Tibial artery (tissue), 4 donors: ENCODE results near the gene SENP6.

Experiments
- DNase-seq, 2 donors: peaks; one replicate each; pipeline ENCODE4 v3.0.0-alpha.2; 2019
- H3K27ac ChIP-seq, 2 donors: fragments of 200-600 bp; sonication (generic) in 1 of 2; 1 replicate in 1 of 2; 2 replicates in 1 of 2; pipeline ENCODE4 v1.5.1; 2018 to 2019; ENCODE audit warnings: mild to moderate bottlenecking in 1 of 2
- H3K27me3 ChIP-seq, 2 donors: fragments of 200-600 bp; sonication (generic) in 1 of 2; one replicate each; pipeline versions ENCODE4 v1.5.1 to v1.6.0; 2016 to 2019
- H3K36me3 ChIP-seq, 3 donors: fragments of 200-600 bp; sonication (generic) in 2 of 3; one replicate each; pipeline ENCODE4 v1.5.1; 2016 to 2019; ENCODE audit warnings: mild to moderate bottlenecking in 2 of 3
- H3K4me1 ChIP-seq, 4 donors: fragments of 200-600 bp; sonication (generic) in 2 of 4; 1 replicate in 3 of 4; 2 replicates in 1 of 4; pipeline ENCODE4 v1.5.1; 2016 to 2019
- H3K4me3 ChIP-seq, 2 donors: fragments of 200-600 bp; sonication (generic) in 1 of 2; 1 replicate in 1 of 2; 2 replicates in 1 of 2; pipeline ENCODE4 v1.5.1; 2018 to 2019; ENCODE audit warnings: mild to moderate bottlenecking in 2 of 2
- H3K9me3 ChIP-seq, 3 donors: fragments of 200-600 bp; sonication (generic) in 1 of 3; one replicate each; pipeline ENCODE4 v1.5.1; 2016 to 2019
- intact Hi-C: fragments of 100-400 bp; cut with DNase I; formaldehyde crosslinking; loops from one replicate; pipeline ENCODE4 v1.15.0; 2023; ENCODE audit warnings: low total_unique reads
- TF ChIP-seq, protein P1 (sequence below), 2 experiments: fragments of 200-600 bp in 1 of 2; fragments of 450-650 bp in 1 of 2; IDR thresholded peaks; one replicate each; pipeline ENCODE4 v1.5.1; 2017 to 2019; ENCODE audit warnings: antibody characterized with exemption in 2 of 2, mild to moderate bottlenecking in 1 of 2, moderate library complexity in 1 of 2

Gene SENP6

DNA sequence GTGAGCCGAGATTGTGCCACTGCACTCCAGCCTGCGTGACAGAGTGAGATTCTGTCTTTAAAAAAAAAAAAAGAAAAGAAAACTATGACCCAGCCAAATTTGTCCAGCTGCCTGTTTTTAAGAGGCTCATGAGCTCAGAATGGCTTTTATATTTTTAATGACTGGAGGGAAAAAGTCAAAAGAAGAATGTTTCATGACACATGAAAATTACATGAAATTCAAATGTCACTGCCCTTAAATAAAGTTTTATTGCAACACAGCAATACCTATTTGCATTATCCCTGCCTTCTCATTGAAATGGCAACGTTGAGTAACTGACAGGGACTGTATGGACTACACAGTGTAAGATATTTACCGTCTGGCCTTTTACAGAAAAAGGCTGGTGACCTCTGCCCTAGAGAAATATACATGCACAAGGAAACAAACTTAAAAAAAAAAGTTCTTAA, 11.4 kb downstream of the SENP6 start:
- no peak for DNase-seq
- intact Hi-C loops = no loop called here
- Histone ChIP-seq H3K27ac (peak overlapping the region; percentile 57 to 74), H3K36me3 (no peaks in the 10 kb centered on the region), H3K27me3 (no peaks in the 10 kb centered on the region), H3K4me1 (peaks cover 0 to 96% (median 40%) of the 10 kb centered on the region in 4 donors), H3K4me3 (no peak overlapping the region), H3K9me3 (no peaks in the 10 kb centered on the region)
- TF ChIP-seq, protein P1, sequence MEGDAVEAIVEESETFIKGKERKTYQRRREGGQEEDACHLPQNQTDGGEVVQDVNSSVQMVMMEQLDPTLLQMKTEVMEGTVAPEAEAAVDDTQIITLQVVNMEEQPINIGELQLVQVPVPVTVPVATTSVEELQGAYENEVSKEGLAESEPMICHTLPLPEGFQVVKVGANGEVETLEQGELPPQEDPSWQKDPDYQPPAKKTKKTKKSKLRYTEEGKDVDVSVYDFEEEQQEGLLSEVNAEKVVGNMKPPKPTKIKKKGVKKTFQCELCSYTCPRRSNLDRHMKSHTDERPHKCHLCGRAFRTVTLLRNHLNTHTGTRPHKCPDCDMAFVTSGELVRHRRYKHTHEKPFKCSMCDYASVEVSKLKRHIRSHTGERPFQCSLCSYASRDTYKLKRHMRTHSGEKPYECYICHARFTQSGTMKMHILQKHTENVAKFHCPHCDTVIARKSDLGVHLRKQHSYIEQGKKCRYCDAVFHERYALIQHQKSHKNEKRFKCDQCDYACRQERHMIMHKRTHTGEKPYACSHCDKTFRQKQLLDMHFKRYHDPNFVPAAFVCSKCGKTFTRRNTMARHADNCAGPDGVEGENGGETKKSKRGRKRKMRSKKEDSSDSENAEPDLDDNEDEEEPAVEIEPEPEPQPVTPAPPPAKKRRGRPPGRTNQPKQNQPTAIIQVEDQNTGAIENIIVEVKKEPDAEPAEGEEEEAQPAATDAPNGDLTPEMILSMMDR (IDR thresholded peaks at IDR 0.05) = no peak

DNA sequence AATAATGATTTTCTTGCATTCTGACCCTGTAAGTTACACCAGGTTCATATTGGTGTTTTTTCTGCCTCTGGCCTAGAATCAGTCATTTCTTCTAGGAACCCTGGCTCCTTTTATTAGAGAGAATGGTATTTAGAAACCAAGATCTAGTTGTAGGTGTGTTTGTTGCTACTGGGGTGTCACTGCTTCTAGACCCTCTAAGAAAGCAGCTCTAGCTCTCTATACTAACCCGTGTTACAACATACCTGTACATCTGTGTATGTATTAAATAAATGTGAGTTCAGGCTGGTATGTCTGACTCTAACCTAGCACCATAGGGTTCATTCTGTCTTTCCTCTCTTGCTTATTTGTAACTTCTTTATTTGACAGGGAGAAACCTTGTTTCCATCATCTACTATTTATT, 16.8 kb downstream of the SENP6 start:
- H3K27me3 ChIP-seq = no peaks in the 10 kb centered on the region
- no peak overlapping the region for H3K4me3 ChIP-seq
- TF ChIP-seq, protein P1 (IDR thresholded peaks at IDR 0.05) = no peak
- H3K36me3 ChIP-seq = no peaks in the 10 kb centered on the region
- DNase-seq = no peak
- H3K27ac ChIP-seq = peak overlapping the region in 1 of 2 donors; percentile 63
- intact Hi-C loops = no loop called here
- H3K4me1 ChIP-seq = peaks cover 0 to 94% (median 20%) of the 10 kb centered on the region in 4 donors
- H3K9me3 ChIP-seq = no peaks in the 10 kb centered on the region

DNA sequence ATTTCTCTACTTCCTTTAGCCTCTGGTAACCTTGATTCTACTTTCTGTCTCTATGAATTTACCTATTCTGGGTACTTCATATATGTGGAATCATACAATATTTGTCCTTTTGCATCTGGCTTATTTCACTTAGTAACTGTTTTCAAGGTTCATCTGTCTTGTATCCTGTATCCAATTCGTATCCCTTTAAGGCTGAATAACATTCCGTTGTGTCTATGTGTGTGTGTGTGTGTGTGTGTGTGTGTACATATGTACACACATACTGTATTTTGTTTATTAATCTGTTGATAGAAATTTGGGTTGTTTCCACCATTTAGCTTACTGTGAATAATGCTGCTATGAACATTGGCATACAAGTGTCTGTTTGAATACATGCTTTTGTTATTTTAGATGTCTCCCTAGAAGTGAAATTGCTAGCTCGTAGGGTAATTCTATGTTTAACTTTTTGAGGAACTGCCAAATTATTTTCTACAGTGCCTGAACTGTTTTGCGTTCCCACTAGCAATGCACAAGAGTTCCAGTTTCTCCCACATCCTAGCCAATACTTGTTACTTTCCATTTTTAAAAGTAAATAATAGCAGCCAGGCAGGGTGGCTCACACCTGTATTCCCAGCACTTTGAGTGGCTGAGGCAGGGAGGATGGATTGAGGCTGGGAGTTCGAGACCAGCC, 17.7 kb downstream of the SENP6 start:
- no peak for DNase-seq
- H3K27ac ChIP-seq = peak overlapping the region; percentile 58 to 63
- H3K27me3 ChIP-seq = no peaks in the 10 kb centered on the region
- TF ChIP-seq, protein P1 (IDR thresholded peaks at IDR 0.05) = no peak
- H3K9me3 ChIP-seq = no peaks in the 10 kb centered on the region
- H3K4me3 ChIP-seq = no peak overlapping the region
- intact Hi-C loops = no loop called here
- H3K4me1 ChIP-seq = peaks cover 0 to 94% (median 18%) of the 10 kb centered on the region in 4 donors
- no peaks in the 10 kb centered on the region for H3K36me3 ChIP-seq

DNA sequence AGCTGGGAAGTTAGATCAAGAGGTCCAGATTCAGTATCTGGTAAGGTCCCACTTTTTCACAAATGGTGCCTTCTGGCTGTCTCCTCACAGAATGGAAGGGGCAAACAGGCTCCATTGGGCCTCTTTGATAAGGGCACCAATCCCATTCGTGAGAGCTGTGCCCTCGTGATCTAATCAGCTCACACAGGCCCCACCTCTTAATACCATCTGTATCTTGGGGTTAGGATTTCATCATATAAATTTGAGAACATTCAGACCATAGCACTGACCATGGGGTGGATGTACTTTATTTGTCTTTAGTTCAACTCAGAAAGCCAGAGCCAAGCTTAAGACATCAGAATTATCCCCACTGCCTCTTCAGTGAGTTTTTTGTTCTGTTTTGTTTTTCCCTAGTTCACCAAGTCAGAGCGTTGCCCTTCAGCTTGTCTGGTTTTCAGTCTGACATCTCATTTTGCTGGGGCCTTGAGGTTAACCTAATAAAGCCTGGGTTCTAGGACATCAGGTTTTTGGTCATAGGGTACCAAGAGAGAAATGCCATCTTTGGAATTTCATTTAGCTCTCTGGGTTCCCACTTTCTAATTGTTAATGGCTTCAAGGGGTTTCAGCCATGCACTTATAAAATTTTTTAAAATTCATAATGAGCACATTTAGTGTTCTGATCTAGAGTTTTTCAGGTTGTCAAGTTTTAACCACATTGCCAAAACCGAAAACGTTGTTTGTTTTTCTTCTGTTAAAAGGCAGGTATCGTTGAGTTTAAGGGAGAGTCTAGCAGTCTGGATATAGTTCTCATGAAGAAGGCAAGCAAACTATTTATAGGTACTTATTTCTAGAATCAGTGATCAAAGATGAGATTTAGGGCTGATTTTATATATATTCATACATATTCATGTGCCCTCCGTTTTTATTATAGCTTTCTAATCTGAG, 19.0 kb downstream of the SENP6 start:
- Histone ChIP-seq H3K27me3 (no peaks in the 10 kb centered on the region), H3K4me1 (peaks cover 0 to 85% (median 17%) of the 10 kb centered on the region in 4 donors), H3K4me3 (no peak overlapping the region), H3K9me3 (no peaks in the 10 kb centered on the region), H3K27ac (peak overlapping the region; percentile 58 to 63), H3K36me3 (peaks cover 7 to 10% (median 7%) of the 10 kb centered on the region in 3 donors)
- TF ChIP-seq, protein P1 (IDR thresholded peaks at IDR 0.05) = no peak
- no peak for DNase-seq
- intact Hi-C loops = no loop called here

DNA sequence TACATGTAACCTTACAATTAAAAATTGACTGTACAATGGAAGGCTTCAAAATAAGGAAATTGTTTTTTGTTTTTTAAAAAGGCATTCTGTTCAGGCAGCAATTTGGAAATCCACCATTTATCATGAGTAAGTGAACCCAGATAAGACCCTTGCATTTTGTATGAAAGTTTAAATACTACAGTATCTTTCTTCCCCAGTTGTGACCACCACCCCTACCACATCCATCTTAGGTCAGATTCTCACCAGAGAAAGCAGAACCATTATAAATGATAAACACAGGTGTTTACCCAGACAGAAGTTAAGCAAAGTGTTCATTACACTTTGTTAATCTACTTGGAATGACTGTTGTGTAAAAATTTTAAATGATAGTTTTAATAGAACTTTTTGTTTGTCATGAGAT, 20.2 kb downstream of the SENP6 start:
- H3K27me3 ChIP-seq = no peaks in the 10 kb centered on the region
- H3K36me3 ChIP-seq = peaks cover 8 to 11% (median 11%) of the 10 kb centered on the region in 3 donors
- intact Hi-C loops = no loop called here
- TF ChIP-seq, protein P1 (IDR thresholded peaks at IDR 0.05) = no peak
- H3K4me3 ChIP-seq = no peak overlapping the region
- H3K4me1 ChIP-seq = peaks cover 0 to 73% (median 19%) of the 10 kb centered on the region in 4 donors
- H3K9me3 ChIP-seq = no peaks in the 10 kb centered on the region
- DNase-seq = no peak
- peak overlapping the region in 1 of 2 donors; percentile 63 for H3K27ac ChIP-seq
